ENCODE results near the gene BEX2.
"Not testable (repeated sequence)": the region's sequence is repeated elsewhere in the genome, so short reads cannot be mapped to it uniquely, and the experiment has no call there.

The BEX2 gene

GRCh38 chrX:103309860-103310554, 783 bp downstream of the BEX2 start:
- DNase-seq (ENCODE audit: insufficient read length, low spot score) (no peak), FAIRE-seq (no peak)
- TF ChIP-seq POLR2A (IDR thresholded peaks at IDR 0.05; ENCODE audit: low read depth, low read length) = no peak

GRCh38 chrX:103305666-103306065, 5.1 kb downstream of the BEX2 start:
- DNase-seq (ENCODE audit: insufficient read length, low spot score); FAIRE-seq: not testable (repeated sequence)

- no peak for DNase-seq (ENCODE audit: insufficient read length, low spot score)
- no peak for FAIRE-seq
- TF ChIP-seq POLR2A (IDR thresholded peaks at IDR 0.05; ENCODE audit: low read depth, low read length) = no peak
These were observed 6.1 kb downstream of the BEX2 start for GRCh38 chrX:103304705-103305104.

GRCh38 chrX:103293118-103293517, 17.7 kb downstream of the BEX2 start:
- no peak for TF ChIP-seq POLR2A (IDR thresholded peaks at IDR 0.05; ENCODE audit: low read depth, low read length)
- FAIRE-seq (no peak), DNase-seq (ENCODE audit: insufficient read length, low spot score) (no peak)

- FAIRE-seq (no peak), DNase-seq (ENCODE audit: insufficient read length, low spot score) (no peak)
- no peak for TF ChIP-seq POLR2A (IDR thresholded peaks at IDR 0.05; ENCODE audit: low read depth, low read length)
These were observed 31.2 kb downstream of the BEX2 start for GRCh38 chrX:103279624-103280023.

- FAIRE-seq = no peak
- DNase-seq (ENCODE audit: insufficient read length, low spot score) = no peak
- TF ChIP-seq POLR2A (IDR thresholded peaks at IDR 0.05; ENCODE audit: low read depth, low read length) = no peak
These were observed 34.2 kb downstream of the BEX2 start, which contains the start of gene TCEAL5 for GRCh38 chrX:103276581-103277002. TCEAL5 (minus strand) TSS chrX:103276750; CDS start chrX:103274563, 2,187 bp downstream.

- DNase-seq (ENCODE audit: insufficient read length, low spot score) (no peak), FAIRE-seq (no peak)
These were observed 34.7 kb downstream of the BEX2 start for GRCh38 chrX:103275947-103276567.

GRCh38 chrX:103274284-103274683, 36.5 kb downstream of the BEX2 start:
- FAIRE-seq = no peak
- DNase-seq (ENCODE audit: insufficient read length, low spot score) = no peak
- TF ChIP-seq POLR2A (IDR thresholded peaks at IDR 0.05; ENCODE audit: low read depth, low read length) = no peak

More at GRCh38 chrX:103275947-103276567, 34.7 kb downstream of the BEX2 start:
- TF ChIP-seq POLR2A (IDR thresholded peaks at IDR 0.05; ENCODE audit: low read depth, low read length) = no peak
